ENCODE measurements around the gene PHACTR1. TPM values are rescaled to one million over a fixed set of nuclear protein-coding genes. Genes with fewer than 3 reads are reported as not detected.

PHACTR1 gene
- total RNA-seq, 1 experiment from 2014 or later = not detected

GRCh38 chr6:12811519-12811918 lies 95.0 kb downstream of the PHACTR1 start:
- H4K20me1 ChIP-seq (ENCODE audit: low read length) = no peaks in the 10 kb centered on the region
- H3K36me3 ChIP-seq (ENCODE audit: low read depth, low read length) = no peaks in the 10 kb centered on the region
- H3K27ac ChIP-seq (ENCODE audit: low read length) = no peak overlapping the region
- DNase-seq (no peak), ATAC-seq (no peak)
- H3K9me2 ChIP-seq (replicated peaks; ENCODE audit: low read length) = no peaks in the 10 kb centered on the region
- H3K4me2 ChIP-seq (ENCODE audit: low read length) = no peak overlapping the region
- ChIA-PET CTCF (no interaction called here), POLR2A (ENCODE audit: unreplicated experiment) (no interaction called here)
- peaks cover 86% of the 10 kb centered on the region for H3K27me3 ChIP-seq (ENCODE audit: low read length)
- intact Hi-C loops (cut with micrococcal nuclease) = no loop called here
- H3K9me3 ChIP-seq (ENCODE audit: low read length) = no peaks in the 10 kb centered on the region
- H3F3A ChIP-seq (ENCODE audit: low read length, unreplicated experiment) = no peaks in the 10 kb centered on the region
- TF ChIP-seq CTCF (conservative IDR thresholded peaks at IDR 0.05; ENCODE audit: low read depth, low read length) = no peak
- TF ChIP-seq EZH2phosphoT487 (IDR thresholded peaks at IDR 0.05; ENCODE audit: borderline replicate concordance, low read length) = no peak
- TF ChIP-seq EZH2 (IDR thresholded peaks at IDR 0.05; ENCODE audit: low read length, unreplicated experiment) = no peak
- no TSS peak for BruUV-seq (replicated peaks)
- no peak overlapping the region for H2AFZ ChIP-seq (ENCODE audit: low read length)
- H3K4me3 ChIP-seq (ENCODE audit: low read length) = no peak overlapping the region
- no peaks in the 10 kb centered on the region for H3K79me2 ChIP-seq (ENCODE audit: low read length)
- no peaks in the 10 kb centered on the region for H3K4me1 ChIP-seq (ENCODE audit: insufficient read depth, low read length)
- no peak overlapping the region for H3K9ac ChIP-seq (ENCODE audit: low read length)

GRCh38 chr6:12813321-12813720 lies 96.8 kb downstream of the PHACTR1 start:
- Histone ChIP-seq H3K9me2 (replicated peaks; ENCODE audit: low read length) (no peaks in the 10 kb centered on the region), H3K4me1 (ENCODE audit: insufficient read depth, low read length) (no peaks in the 10 kb centered on the region), H4K20me1 (ENCODE audit: low read length) (no peaks in the 10 kb centered on the region), H3K27me3 (ENCODE audit: low read length) (peaks cover 84% of the 10 kb centered on the region), H2AFZ (ENCODE audit: low read length) (no peak overlapping the region), H3K79me2 (ENCODE audit: low read length) (no peaks in the 10 kb centered on the region), H3K9ac (ENCODE audit: low read length) (no peak overlapping the region), H3K36me3 (ENCODE audit: low read depth, low read length) (no peaks in the 10 kb centered on the region), H3F3A (ENCODE audit: low read length, unreplicated experiment) (no peaks in the 10 kb centered on the region), H3K9me3 (ENCODE audit: low read length) (no peaks in the 10 kb centered on the region), H3K4me3 (ENCODE audit: low read length) (no peak overlapping the region), H3K27ac (ENCODE audit: low read length) (no peak overlapping the region), H3K4me2 (ENCODE audit: low read length) (no peak overlapping the region)
- no peak for TF ChIP-seq CTCF (conservative IDR thresholded peaks at IDR 0.05; ENCODE audit: low read depth, low read length)
- TF ChIP-seq EZH2 (IDR thresholded peaks at IDR 0.05; ENCODE audit: low read length, unreplicated experiment) = no peak
- TF ChIP-seq EZH2phosphoT487 (IDR thresholded peaks at IDR 0.05; ENCODE audit: borderline replicate concordance, low read length) = no peak
- intact Hi-C loops (cut with micrococcal nuclease) = no loop called here
- ChIA-PET CTCF (no interaction called here), POLR2A (ENCODE audit: unreplicated experiment) (no interaction called here)
- DNase-seq (no peak), ATAC-seq (no peak)
- no TSS peak for BruUV-seq (replicated peaks)

GRCh38 chr6:12814015-12814414 lies 97.4 kb downstream of the PHACTR1 start:
- no peak overlapping the region for H3K4me2 ChIP-seq (ENCODE audit: low read length)
- no peaks in the 10 kb centered on the region for H3K36me3 ChIP-seq (ENCODE audit: low read depth, low read length)
- ATAC-seq (no peak), DNase-seq (no peak)
- H3K27me3 ChIP-seq (ENCODE audit: low read length) = peaks cover 90% of the 10 kb centered on the region
- H2AFZ ChIP-seq (ENCODE audit: low read length) = no peak overlapping the region
- TF ChIP-seq EZH2 (IDR thresholded peaks at IDR 0.05; ENCODE audit: low read length, unreplicated experiment) (no peak), EZH2phosphoT487 (IDR thresholded peaks at IDR 0.05; ENCODE audit: borderline replicate concordance, low read length) (no peak), CTCF (conservative IDR thresholded peaks at IDR 0.05; ENCODE audit: low read depth, low read length) (no peak)
- H3K4me3 ChIP-seq (ENCODE audit: low read length) = no peak overlapping the region
- no peaks in the 10 kb centered on the region for H3F3A ChIP-seq (ENCODE audit: low read length, unreplicated experiment)
- H4K20me1 ChIP-seq (ENCODE audit: low read length) = no peaks in the 10 kb centered on the region
- intact Hi-C loops (cut with micrococcal nuclease) = no loop called here
- H3K9ac ChIP-seq (ENCODE audit: low read length) = no peak overlapping the region
- H3K27ac ChIP-seq (ENCODE audit: low read length) = no peak overlapping the region
- CTCF ChIA-PET = no interaction called here
- H3K79me2 ChIP-seq (ENCODE audit: low read length) = no peaks in the 10 kb centered on the region
- BruUV-seq (replicated peaks) = no TSS peak
- POLR2A ChIA-PET (ENCODE audit: unreplicated experiment) = no interaction called here
- H3K9me3 ChIP-seq (ENCODE audit: low read length) = no peaks in the 10 kb centered on the region
- no peaks in the 10 kb centered on the region for H3K9me2 ChIP-seq (replicated peaks; ENCODE audit: low read length)
- no peaks in the 10 kb centered on the region for H3K4me1 ChIP-seq (ENCODE audit: insufficient read depth, low read length)

Data from PC-3 (cell line).